Hepatic stellate cell (primary cell): ENCODE results near the gene MAGEB6.
"Not testable (repeated sequence)": the region's sequence is repeated elsewhere in the genome, so short reads cannot be mapped to it uniquely, and the experiment has no call there.

Experiments
- DNase-seq: peaks from one replicate; pipeline ENCODE4 v3.0.0; 2011; ENCODE audit warnings: low spot score

The MAGEB6 gene, protein sequence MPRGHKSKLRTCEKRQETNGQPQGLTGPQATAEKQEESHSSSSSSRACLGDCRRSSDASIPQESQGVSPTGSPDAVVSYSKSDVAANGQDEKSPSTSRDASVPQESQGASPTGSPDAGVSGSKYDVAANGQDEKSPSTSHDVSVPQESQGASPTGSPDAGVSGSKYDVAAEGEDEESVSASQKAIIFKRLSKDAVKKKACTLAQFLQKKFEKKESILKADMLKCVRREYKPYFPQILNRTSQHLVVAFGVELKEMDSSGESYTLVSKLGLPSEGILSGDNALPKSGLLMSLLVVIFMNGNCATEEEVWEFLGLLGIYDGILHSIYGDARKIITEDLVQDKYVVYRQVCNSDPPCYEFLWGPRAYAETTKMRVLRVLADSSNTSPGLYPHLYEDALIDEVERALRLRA

DNA sequence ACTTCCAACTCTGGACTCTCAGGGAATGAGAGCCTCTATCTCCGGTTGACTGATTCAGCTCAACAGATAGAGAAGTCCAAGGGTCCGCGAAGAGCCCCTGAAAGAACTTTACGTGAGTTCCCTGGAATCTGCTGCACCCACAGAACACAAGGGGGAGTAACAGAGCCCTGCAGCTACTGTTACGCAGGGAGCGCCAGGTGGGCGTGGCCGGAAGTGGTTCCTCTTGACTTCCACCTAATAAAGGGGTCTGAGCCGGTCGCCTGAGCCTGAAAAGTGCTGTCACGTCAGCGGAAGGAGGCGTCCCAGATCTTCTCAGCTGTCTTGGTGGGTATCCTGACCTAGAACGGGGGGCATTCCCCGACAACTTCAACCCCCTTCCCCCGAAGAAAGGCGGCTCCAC is at the start of gene MAGEB6:
Gene MAGEB6 (plus strand): TSS at position 237 of the 400 bp plus-strand sequence. CDS start 1,407 bp downstream, outside the sequence.
- no peak for DNase-seq

DNA sequence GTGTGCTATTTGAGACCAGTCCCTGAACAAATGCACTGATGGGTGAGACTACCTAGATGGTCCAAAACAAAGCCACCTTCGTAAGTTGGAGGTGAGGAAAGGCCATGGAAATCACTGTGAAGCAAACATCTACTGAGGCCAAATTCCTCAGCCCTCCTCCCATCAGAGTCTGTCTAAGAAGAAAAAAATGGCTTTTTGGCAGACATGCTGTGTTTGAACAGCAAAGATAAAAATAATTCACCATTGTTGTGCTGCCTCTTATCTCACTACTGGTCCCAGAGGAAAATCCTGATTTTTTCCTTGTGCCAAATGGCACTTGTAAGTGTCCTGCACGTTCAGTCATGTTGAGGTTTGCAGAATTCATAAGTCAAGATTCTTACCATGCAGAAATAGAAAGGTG is 46.2 kb upstream of the MAGEB6 start:
- DNase-seq, result no peak

DNA sequence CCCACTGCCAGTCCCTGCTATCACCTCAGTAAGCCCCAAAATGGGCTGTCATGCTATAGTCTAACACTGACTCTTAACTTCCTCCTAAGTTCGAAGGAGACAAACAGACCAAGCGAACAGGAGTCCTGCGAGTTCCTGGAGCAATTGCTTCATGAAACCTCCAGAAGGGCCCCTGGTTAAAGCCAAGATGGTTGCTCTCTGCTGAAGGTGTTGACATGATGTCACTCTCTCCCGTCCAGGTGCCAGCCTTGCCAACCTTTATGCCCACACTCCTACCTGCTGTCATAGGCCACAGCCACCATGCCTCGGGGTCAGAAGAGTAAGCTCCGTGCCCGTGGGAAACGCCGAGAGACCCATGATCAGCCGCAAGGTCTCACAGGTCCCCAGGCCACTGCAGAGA is 31.9 kb upstream of the MAGEB6 start, which contains the start of gene MAGEB6B:
Gene MAGEB6B (plus strand): TSS at position 301 of the 400 bp plus-strand sequence. CDS start 0 bp downstream, at position 301.
- DNase-seq, result no peak

DNA sequence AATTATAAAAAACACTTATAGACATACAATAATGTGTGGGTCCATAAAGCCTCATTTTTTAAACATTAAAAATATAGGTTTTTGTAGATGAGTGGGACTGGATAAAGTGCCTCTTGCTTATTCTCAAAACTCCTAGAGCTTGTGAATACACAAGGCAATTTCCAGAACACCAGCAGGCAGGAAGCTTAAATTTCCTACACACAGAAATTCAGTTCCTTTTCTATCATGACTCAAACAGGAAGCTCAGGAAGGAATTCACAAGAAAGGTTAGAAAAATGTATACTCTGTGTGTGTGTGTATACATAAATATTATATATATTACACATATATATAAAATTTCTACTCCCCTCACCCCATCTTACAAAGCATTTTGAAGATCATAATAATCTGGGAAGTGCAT is 11.3 kb downstream of the MAGEB6 start:
- DNase-seq, result no peak

DNA sequence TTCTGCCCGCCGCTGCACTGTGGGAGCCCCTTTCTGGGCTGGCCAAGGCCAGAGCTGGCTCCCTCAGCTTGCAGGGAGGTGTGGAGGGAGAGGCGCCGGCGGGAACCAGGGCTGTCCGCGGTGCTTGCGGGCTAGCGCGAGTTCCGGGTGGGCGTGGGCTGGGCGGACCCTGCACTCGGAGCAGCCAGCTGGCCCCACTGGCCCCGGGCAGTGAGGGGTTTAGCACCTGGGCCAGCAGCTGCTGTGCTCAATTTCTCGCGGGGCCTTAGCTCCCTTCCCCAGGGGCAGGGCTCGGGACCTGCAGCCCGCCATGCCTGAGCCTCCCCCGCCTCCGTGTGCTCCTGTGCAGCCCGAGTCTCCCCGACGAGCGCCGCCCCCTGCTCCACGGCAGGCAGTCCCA is 12.5 kb downstream of the MAGEB6 start:
- DNase-seq, result not testable (repeated sequence)

DNA sequence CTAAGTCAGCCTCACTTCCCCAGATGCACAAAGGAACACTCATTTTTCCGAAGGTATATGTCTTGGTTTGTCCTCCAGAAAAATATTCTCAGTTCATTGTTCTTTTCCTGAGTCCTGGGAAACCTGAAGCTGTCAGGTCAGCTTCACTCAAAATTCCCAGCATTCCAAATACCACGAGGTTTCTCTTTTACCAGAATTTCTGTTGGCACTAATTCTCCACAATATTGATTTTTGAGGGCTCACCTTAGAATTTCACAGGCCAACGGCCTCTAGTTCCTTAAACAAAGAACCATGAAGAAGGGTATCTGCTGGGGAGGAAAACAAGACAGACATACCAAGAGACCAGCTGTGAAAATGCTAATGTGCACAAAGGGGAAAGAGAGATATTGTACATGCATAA is 15.8 kb downstream of the MAGEB6 start:
- DNase-seq, result no peak

DNA sequence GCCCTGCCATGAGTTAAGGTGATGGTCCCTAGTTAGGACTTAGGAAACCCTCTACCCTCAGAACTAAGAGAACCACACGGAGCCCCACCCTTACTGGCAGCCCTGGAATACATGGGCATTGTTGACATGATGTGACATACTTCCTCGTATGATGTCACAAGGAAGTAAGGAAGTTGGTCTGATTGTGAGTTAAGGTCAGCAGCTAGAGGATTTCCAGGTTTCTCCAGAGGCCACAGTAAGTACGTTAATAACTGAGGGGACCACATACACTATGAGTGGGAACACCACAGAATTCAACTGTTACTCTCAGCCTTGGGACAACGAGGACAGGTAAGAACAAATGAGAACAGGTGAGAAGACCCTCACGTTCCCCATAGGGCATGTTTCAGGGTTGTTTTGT is 23.6 kb downstream of the MAGEB6 start, which contains the start of gene MAGEB5:
Gene MAGEB5 (plus strand): TSS at position 301 of the 400 bp plus-strand sequence. CDS start 1,133 bp downstream, outside the sequence.
- DNase-seq, result no peak

DNA sequence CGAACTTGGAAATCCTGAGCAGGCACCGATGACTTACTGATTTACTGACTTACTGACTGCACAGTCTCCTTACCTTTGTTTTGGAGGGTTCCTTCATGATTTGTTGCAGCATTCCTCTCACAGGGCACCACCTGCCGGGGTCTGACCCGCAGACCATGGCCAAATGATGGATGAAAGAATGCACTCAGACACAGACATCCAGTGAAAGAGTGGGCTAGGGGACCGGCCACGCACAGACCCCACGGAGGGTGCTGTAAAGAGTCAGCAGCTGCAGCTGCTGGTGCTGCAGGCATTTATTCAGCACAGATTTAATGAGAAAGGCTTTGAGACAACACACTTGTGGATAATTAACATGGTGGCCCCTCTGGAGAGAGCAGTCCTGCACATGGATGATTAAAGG is 27.1 kb downstream of the MAGEB6 start:
- DNase-seq, result no peak

DNA sequence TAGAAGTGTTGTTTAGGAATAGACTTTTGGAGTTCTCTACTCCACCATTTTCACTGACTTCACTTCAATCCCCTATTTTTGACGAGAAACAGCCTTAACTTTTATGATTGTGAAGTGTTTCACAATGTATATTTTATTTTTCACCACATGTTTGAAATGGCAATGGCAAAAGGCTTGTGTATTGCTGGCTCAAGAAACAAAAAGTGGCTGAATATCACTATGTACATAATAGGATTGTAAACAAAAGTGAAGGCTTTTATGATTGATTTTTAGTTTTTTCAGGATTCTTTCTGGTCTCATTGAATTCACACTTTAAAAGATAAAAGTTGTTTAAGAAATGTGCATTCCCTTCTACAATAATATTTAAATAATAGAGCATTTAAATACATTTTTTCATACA is 41.9 kb downstream of the MAGEB6 start:
- no peak for DNase-seq
